GM23248 (cell line): ENCODE data around the gene L2HGDH. TPM values are rescaled to one million over a fixed set of nuclear protein-coding genes. Genes with fewer than 3 reads are reported as not detected.

Experiments used
- DNase-seq: peaks from one replicate; pipeline ENCODE4 v3.0.0-alpha.2; 2015
- H2AFZ ChIP-seq: fragments of 200-600 bp; sonication (generic); 2 replicates; pipeline ENCODE4 v1.6.1; 2016; ENCODE audit warnings: antibody characterized with exemption
- H3F3A ChIP-seq: fragments of 200-600 bp; sonication (generic); 2 replicates; pipeline ENCODE4 v1.6.1; 2016; ENCODE audit warnings: mild to moderate bottlenecking, antibody characterized with exemption, mixed run types; ENCODE audit not compliant: insufficient read depth
- H3K27ac ChIP-seq: fragments of 200-600 bp; sonication (generic); 2 replicates; pipeline ENCODE4 v1.5.1; 2016; ENCODE audit warnings: mild to moderate bottlenecking
- H3K27me3 ChIP-seq: fragments of 200-600 bp; sonication (generic); replicated peaks from 2 replicates; pipeline ENCODE4 v1.6.1; 2016; ENCODE audit warnings: mild to moderate bottlenecking; ENCODE audit not compliant: insufficient read depth
- H3K36me3 ChIP-seq: fragments of 200-600 bp; sonication (generic); 2 replicates; pipeline ENCODE4 v1.6.1; 2016; ENCODE audit warnings: low read depth, mild to moderate bottlenecking
- H3K4me1 ChIP-seq: fragments of 200-600 bp; sonication (generic); 2 replicates; pipeline ENCODE4 v1.6.1; 2016; ENCODE audit warnings: mild to moderate bottlenecking; ENCODE audit not compliant: insufficient read depth
- H3K4me2 ChIP-seq: fragments of 200-600 bp; sonication (generic); one replicate; pipeline ENCODE4 v1.6.1; 2016; ENCODE audit warnings: mild to moderate bottlenecking; ENCODE audit not compliant: unreplicated experiment
- H3K4me3 ChIP-seq: fragments of 200-600 bp; sonication (generic); 2 replicates; pipeline ENCODE4 v1.5.1; 2016; ENCODE audit warnings: mild to moderate bottlenecking
- H3K79me2 ChIP-seq: fragments of 200-600 bp; sonication (generic); 2 replicates; pipeline ENCODE4 v1.6.1; 2016; ENCODE audit warnings: mild to moderate bottlenecking; ENCODE audit not compliant: insufficient read depth
- H3K9ac ChIP-seq: fragments of 200-600 bp; sonication (generic); 2 replicates; pipeline ENCODE4 v1.6.1; 2016; ENCODE audit warnings: mild to moderate bottlenecking
- H3K9me2 ChIP-seq: fragments of 200-600 bp; sonication (generic); 2 replicates; pipeline ENCODE4 v1.6.1; 2016; ENCODE audit warnings: mixed run types, mild to moderate bottlenecking, moderate library complexity; ENCODE audit not compliant: insufficient read depth
- H3K9me3 ChIP-seq: fragments of 200-600 bp; sonication (generic); one replicate; pipeline ENCODE4 v1.6.1; 2017; ENCODE audit warnings: low read depth
- H4K20me1 ChIP-seq: fragments of 200-600 bp; sonication (generic); 2 replicates; pipeline ENCODE4 v1.6.0; 2016; ENCODE audit not compliant: insufficient read depth
- EZH2 ChIP-seq: fragments of 200-600 bp; sonication (generic); IDR thresholded peaks from 2 replicates; pipeline ENCODE4 v1.6.1; 2018; ENCODE audit warnings: antibody characterized with exemption, mild to moderate bottlenecking; ENCODE audit not compliant: insufficient read depth, poor library complexity, severe bottlenecking
- EZH2phosphoT487 ChIP-seq: fragments of 200-600 bp; sonication (generic); IDR thresholded peaks from 2 replicates; pipeline ENCODE4 v1.6.1; 2018; ENCODE audit warnings: antibody characterized with exemption, moderate library complexity, mild to moderate bottlenecking, low read depth; ENCODE audit not compliant: insufficient read depth
- WGBS, 2 experiments: methylation state at CpG; one replicate each; pipeline ENCODE4 v1.1.6; 2015 to 2017; ENCODE audit warnings: low lambda C conversion rate in 2 of 2, low coverage in 1 of 2; ENCODE audit errors: missing lambda C conversion rate in 2 of 2; 5-methylcytosine and 5-hydroxymethylcytosine counted together
- in situ Hi-C: fragments of 300-500 bp; cut with MboI; formaldehyde crosslinking; loops from 2 replicates; pipeline ENCODE4 v1.15.0; 2020
- polyA plus RNA-seq: library from polyadenylated mRNA; unstranded; fragments of >200 nt; fragmentation: Nextera tagmentation; extraction: Ambion mirVana; gene quantifications from 2 replicates; pipeline ENCODE4 v1.2.1, GENCODE V29; 2016
- total RNA-seq: library from RNA; depleted of rRNA; stranded (reverse); fragments of >200 nt; shearing (Covaris generic); gene quantifications from 2 replicates; pipeline ENCODE4 v1.2.3, GENCODE V29; 2014

L2HGDH gene
- total and polyA plus RNA-seq, 2 experiments from 2014 or later: 1.8 to 2.6 TPM

GRCh38 chr14:50353126-50353525 is 41.1 kb upstream of the L2HGDH start:
- peak overlapping the region; percentile 47 for H3K27ac ChIP-seq
- H3F3A ChIP-seq: peaks cover 18% of the 10 kb centered on the region; the same call in 1 of the 2 replicates
- in situ Hi-C loops: no loop called here
- H3K9me2 ChIP-seq: no peaks in the 10 kb centered on the region
- H3K9ac ChIP-seq: peak overlapping the region; percentile 41
- H3K79me2 ChIP-seq: no peaks in the 10 kb centered on the region
- no peaks in the 10 kb centered on the region for H4K20me1 ChIP-seq
- TF ChIP-seq EZH2 (no peak), EZH2phosphoT487 (no peak)
- DNase-seq: peak; percentile 67
- peak overlapping the region; percentile 66 for H2AFZ ChIP-seq
- WGBS, 2 experiments: 0 to 3% methylated on average over 4 of the region's 4 CpGs
- H3K4me3 ChIP-seq: peak overlapping the region; percentile 64
- H3K36me3 ChIP-seq: no peaks in the 10 kb centered on the region
- H3K4me1 ChIP-seq: peaks cover 27% of the 10 kb centered on the region
- H3K27me3 ChIP-seq: no peaks in the 10 kb centered on the region
- peak overlapping the region; percentile 79 for H3K4me2 ChIP-seq
- no peaks in the 10 kb centered on the region for H3K9me3 ChIP-seq

- TF ChIP-seq EZH2: no peak
- TF ChIP-seq EZH2phosphoT487: no peak
- Histone ChIP-seq H3K9ac (peak overlapping the region; percentile 41), H3K79me2 (no peaks in the 10 kb centered on the region), H2AFZ (peak overlapping the region; percentile 66; the same call in 1 of the 2 replicates), H4K20me1 (no peaks in the 10 kb centered on the region), H3K4me1 (peaks cover 32% of the 10 kb centered on the region), H3K9me3 (no peaks in the 10 kb centered on the region), H3F3A (peaks cover 23% of the 10 kb centered on the region; the same call in 1 of the 2 replicates), H3K4me2 (peak overlapping the region; percentile 79), H3K27me3 (no peaks in the 10 kb centered on the region), H3K9me2 (no peaks in the 10 kb centered on the region), H3K27ac (peak overlapping the region; percentile 47), H3K4me3 (peak overlapping the region; percentile 64), H3K36me3 (no peaks in the 10 kb centered on the region)
- WGBS, 2 experiments: 22 to 26% methylated on average over 4 of the region's 4 CpGs
- in situ Hi-C loops: no loop called here
- no peak for DNase-seq
Measured at GRCh38 chr14:50352584-50352983, 40.6 kb upstream of the L2HGDH start.

- in situ Hi-C loops: no loop called here
- 0 out of 2 replicates have a peak overlapping the region, but pooled peaks have one; percentile 24 for H2AFZ ChIP-seq
- H3K4me1 ChIP-seq: peaks cover 39% of the 10 kb centered on the region
- H4K20me1 ChIP-seq: no peaks in the 10 kb centered on the region
- no peaks in the 10 kb centered on the region for H3K9me3 ChIP-seq
- TF ChIP-seq EZH2 (no peak), EZH2phosphoT487 (no peak)
- DNase-seq: peak; percentile 42
- H3K9me2 ChIP-seq: no peaks in the 10 kb centered on the region
- H3K79me2 ChIP-seq: no peaks in the 10 kb centered on the region
- no peak overlapping the region for H3K27ac ChIP-seq
- peak overlapping the region; percentile 14 for H3K4me2 ChIP-seq
- no peak overlapping the region for H3K9ac ChIP-seq
- no peak overlapping the region for H3K4me3 ChIP-seq
- H3F3A ChIP-seq: peaks cover 30% of the 10 kb centered on the region; the same call in 1 of the 2 replicates
- 38 to 39% methylated on average over 2 of the region's 2 CpGs for WGBS, 2 experiments
- no peaks in the 10 kb centered on the region for H3K27me3 ChIP-seq
- no peaks in the 10 kb centered on the region for H3K36me3 ChIP-seq
Measured at GRCh38 chr14:50350975-50351374, 38.9 kb upstream of the L2HGDH start.

- in situ Hi-C loops: loop anchor here (25.0 kb wide), 1 partner anchor 413 kb away; no protein-coding TSS in a partner anchor
- DNase-seq: no peak
- H2AFZ ChIP-seq: no peak overlapping the region
- no peaks in the 10 kb centered on the region for H3K36me3 ChIP-seq
- H3K4me1 ChIP-seq: peaks cover 50% of the 10 kb centered on the region
- no peak overlapping the region for H3K4me3 ChIP-seq
- H4K20me1 ChIP-seq: no peaks in the 10 kb centered on the region
- H3K4me2 ChIP-seq: no peak overlapping the region
- no peaks in the 10 kb centered on the region for H3K9me3 ChIP-seq
- no peak for TF ChIP-seq EZH2phosphoT487
- no peak overlapping the region for H3K9ac ChIP-seq
- H3K9me2 ChIP-seq: no peaks in the 10 kb centered on the region
- H3K27ac ChIP-seq: no peak overlapping the region
- H3F3A ChIP-seq: peaks cover 45% of the 10 kb centered on the region; the same call in 1 of the 2 replicates
- H3K79me2 ChIP-seq: no peaks in the 10 kb centered on the region
- H3K27me3 ChIP-seq: no peaks in the 10 kb centered on the region
Measured at GRCh38 chr14:50348933-50349332, 36.9 kb upstream of the L2HGDH start.
